ENCODE measurements around the gene ABL2.

DNA sequence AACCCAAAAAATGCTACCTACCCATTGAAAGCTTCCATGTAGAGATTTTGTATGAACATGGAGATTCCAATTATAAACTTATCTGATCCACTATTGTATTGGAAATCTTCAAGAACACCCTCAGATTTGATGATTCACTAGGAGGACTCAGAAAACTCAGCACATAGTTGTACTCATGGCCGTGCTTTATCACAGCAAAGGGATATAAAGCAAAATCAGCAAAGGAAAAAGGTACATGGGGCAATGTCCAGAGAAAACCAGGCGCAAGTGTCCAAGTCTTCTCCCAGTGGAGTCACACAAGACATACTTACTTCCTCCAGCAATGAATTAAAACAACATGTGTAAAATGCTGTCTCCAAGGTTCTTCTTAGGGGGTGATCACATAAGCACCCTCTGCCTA is 28.9 kb downstream of the ABL2 start:
- no peak for TF ChIP-seq POLR2AphosphoS5 (IDR thresholded peaks at IDR 0.05)
- TF ChIP-seq, protein P1, sequence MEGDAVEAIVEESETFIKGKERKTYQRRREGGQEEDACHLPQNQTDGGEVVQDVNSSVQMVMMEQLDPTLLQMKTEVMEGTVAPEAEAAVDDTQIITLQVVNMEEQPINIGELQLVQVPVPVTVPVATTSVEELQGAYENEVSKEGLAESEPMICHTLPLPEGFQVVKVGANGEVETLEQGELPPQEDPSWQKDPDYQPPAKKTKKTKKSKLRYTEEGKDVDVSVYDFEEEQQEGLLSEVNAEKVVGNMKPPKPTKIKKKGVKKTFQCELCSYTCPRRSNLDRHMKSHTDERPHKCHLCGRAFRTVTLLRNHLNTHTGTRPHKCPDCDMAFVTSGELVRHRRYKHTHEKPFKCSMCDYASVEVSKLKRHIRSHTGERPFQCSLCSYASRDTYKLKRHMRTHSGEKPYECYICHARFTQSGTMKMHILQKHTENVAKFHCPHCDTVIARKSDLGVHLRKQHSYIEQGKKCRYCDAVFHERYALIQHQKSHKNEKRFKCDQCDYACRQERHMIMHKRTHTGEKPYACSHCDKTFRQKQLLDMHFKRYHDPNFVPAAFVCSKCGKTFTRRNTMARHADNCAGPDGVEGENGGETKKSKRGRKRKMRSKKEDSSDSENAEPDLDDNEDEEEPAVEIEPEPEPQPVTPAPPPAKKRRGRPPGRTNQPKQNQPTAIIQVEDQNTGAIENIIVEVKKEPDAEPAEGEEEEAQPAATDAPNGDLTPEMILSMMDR (IDR thresholded peaks at IDR 0.05): no peak
